Measurements from ENCODE around the gene MRPS18B. TPM values are rescaled to one million over a fixed set of nuclear protein-coding genes. Genes with fewer than 3 reads are reported as not detected.
"Not testable (repeated sequence)": the region's sequence is repeated elsewhere in the genome, so short reads cannot be mapped to it uniquely, and the experiment has no call there.

The MRPS18B gene
- polyA plus RNA-seq, 12 donors = 40.6 to 60.2 (median 51.1) TPM; not detected in 1

DNA sequence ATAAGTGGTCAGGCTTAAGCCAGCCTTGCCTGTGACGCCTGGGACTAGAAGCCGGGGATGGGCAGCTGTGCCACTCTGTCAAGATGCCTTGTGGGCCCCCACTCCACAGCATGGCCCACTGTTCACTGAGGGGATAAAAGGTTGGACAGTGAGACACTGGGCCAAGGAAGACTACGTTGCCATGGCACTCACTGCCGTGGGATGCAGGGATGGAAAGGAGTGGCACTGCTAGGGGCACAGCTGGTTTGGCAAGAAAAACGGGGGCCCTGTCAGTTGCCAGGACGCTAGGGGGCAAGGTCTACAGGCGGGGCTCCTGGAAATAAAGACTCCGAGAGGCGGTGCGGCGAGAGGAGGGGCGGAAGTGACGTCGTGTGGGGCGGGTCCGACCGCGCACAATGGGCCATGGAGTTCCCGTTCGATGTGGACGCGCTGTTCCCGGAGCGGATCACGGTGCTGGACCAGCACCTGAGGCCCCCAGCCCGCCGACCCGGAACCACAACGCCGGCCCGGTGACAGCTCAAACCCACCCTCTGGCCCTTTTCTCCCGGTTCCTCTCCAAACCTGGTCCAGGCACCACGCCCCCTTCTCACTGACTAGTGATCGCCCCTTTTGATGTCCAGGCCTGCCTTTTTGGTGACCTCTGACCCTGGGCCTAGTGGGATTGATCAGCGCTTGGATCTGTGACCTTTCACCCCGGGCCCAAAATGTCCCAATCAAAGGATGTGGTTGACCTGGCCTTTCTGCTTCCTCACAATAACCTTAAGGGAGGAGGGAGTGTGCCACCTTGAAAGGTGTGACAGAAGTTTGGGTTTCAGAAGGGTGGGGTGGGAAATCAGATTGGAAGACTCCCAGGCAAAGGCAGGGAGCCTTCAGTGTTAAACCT is 9.1 kb downstream of the MRPS18B start, which contains the start of gene ATAT1:
TSS of gene ATAT1 (plus strand) at position 391 of the 883 bp plus-strand sequence.
- peak; percentile 92 for DNase-seq

DNA sequence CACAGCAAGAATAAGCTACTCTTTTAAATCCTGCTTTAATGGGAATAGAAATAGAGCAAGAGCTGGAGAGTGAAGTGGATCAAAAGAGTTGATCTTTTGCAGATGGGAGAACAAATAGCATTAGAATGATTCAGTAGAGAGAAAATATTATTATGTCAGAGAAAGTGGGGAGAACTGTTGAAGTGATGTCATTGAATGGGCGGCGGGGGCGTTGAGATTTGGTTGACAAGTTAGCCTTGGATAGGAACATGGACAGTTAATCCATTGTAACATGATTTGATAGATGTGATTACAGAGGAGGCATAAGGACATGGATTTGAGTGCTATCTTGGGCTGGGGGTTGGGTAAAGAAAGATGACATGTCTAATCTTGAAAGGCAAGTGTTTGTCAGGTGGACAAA is 18.2 kb downstream of the MRPS18B start:
- no peak for DNase-seq

GRCh38 chr6:30640481-30640880 is 22.8 kb downstream of the MRPS18B start:
- no peak for DNase-seq

DNA sequence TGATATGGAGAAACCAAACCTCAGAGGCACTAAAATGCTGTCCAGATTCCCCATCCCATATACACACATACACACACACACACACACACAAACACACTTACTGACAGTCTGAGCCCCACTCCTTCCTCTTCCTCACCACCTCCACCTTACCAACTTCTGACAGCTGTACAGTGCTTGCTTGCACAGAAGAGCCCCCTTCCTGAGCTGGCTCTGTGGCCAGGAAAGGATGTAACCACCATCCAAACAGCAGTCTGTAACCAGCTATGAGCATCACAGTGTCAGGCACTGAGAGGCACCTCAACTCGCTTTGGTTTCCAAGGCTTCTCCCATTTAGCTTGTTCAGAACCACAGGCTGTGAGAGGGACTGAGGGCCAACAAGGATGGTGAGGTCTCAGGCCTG is 23.4 kb downstream of the MRPS18B start:
- no peak for DNase-seq

DNA sequence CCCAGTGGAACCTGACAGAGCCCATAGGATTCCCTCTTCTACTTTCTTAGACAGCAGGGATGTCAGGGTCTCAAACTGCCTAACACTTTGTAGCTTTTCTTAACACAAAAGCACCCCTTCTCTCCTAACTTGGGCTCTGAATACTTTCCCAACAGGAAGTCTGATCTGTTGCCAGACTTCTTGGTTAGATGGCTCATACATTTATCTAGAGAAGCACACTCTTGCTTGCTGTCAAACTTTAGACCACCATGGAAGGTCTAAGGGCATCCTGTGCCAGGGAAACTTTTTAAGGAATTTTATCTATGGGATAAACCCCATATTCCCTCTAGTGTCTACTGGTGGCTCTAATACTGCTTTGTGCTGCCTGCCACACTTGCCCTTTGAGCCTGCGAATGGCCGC is 26.0 kb downstream of the MRPS18B start:
- DNase-seq = no peak

DNA sequence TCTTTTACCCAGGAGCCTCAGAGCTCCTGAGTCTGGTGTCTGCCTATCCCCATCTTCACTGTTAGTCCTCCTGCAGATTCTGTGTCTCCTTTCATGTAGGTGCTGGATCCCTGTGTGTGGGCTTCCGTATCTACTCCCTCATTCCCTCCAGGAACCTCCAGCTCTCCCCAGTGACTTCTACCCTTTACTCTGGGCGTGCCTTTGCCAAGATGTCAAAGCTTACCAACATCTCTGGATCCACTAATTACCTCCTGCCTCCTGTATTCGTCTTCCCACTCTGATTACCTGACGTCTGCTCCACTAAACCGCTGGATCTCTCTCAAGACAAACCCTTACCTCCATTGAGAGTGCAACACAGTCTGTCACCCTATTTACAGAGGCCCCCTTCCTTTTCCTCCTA is 27.1 kb downstream of the MRPS18B start:
- no peak for DNase-seq

DNA sequence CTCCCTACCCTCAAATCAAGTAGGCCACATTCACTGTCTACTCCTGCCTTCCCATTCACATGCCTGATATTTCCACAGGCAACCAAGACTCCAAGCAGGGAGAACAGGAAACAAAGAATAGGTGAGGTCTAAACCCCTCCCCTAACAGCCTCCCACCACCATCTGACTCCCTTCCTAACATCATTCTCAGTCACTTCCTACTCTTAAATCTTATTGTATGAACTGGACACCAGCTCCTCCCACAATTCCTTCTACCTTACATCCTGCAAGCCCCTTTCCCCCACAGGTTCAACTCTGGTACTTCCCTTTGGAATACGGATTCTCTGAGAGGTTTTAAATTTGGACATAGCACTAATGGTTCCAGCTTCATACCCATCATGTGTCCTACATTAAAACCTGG is 28.3 kb downstream of the MRPS18B start:
- no peak for DNase-seq

DNA sequence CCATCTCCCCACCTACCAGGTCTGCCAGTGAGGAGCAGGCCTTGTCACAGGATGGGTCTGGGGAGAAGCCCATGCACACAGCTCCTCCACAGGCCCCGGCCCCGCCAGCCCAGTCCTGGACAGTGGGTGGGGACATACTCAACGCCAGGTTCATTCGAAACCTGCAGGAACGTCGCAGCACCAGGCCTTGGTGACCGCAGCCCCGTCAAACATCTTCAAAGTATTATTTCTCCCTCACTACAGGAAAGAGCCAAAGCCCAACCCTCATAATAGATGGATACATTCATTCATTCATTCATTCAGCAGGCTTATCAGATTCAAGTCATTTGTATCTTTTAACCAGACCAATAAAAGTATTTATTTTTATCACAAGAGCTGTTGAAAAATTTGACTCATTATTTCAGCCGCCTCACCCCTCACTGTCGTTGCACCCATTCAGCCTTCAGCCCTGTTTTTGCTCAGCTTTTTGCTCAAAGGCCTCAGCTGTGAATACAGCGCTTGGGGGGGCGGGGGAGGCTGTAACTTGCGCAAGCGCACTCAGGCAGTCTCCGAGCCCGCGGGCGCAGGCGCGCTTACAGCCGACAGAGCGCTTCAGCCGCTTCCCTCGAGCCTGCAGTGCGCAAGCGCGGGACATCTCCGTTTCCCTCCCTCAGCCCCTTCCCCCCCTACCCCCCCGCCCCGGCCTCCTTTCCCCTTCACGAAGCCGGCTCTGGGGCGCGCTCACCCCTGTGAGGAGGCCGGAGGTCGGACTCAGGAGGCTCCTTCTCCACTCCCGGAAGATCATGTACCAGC is 29.0 kb downstream of the MRPS18B start, which contains the start of gene C6orf136:
TSS of gene C6orf136 (plus strand) at position 684 of the 792 bp plus-strand sequence. CDS start at position 783, 99 bp downstream.
- DNase-seq = peak; percentile 92

DNA sequence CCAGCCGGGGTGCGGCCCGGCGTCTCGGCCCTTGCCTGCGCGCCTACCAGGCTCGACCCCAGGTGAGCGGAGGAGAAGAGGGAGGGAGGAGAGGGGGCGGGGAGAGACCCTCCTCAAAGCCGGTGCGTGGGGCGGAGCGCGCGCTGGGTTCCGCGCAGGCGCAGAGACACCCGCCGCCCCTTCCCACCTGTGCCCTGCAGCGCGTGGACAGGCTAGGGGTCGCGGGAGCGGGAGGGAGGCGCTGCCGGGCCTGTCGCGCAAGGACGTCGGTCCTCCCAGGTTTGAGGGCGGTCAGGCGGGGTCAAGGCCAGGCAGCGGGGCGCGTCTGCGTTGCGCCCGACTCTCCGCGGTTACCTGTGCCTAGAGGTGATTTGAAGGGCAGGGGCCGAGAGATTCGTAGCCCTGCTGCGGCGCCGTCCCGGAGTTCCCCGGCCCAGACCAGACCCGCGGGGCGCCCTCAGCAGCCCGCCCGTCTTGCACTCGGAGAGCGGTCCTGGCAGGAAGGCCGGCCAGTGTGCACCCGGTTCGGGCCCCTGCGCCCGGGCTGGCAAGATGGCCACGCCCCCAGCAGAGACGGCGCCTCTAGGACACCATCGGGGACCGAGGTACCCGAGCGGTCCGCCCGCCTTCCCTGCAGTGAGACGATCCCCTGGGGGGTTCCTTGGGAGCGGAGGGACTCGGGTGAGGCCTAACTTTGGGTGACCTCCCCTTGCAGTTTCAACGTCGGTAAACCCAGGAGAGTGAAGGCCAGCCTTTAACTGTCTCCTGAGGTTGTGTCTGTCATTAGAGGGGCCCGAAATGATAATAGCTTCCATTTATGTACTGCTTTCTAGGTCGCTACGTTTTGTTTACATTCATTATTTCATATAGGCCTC is 29.8 kb downstream of the MRPS18B start:
- DNase-seq = peak; percentile 22

DNA sequence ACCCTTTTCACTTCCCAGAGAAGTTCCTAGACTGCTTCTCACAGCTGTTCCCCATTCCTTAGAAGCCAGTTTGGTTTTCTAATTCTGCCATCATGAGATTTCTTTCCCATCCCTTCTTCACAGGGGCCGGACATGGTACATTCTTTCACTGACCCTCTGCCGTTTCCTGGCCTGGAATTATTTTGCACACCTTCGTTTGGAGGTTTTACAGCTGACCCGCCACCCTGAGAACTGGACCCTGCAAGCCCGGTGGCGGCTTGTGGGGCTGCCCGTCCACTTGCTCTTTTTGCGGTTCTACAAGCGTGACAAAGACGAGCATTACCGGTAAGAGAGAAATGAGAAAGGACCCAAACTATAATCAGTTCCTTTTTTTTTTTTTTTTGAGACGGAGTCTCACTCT is 33.5 kb downstream of the MRPS18B start:
- no peak for DNase-seq

GRCh38 chr6:30654798-30655742 is 37.4 kb downstream of the MRPS18B start:
- no peak for DNase-seq

DNA sequence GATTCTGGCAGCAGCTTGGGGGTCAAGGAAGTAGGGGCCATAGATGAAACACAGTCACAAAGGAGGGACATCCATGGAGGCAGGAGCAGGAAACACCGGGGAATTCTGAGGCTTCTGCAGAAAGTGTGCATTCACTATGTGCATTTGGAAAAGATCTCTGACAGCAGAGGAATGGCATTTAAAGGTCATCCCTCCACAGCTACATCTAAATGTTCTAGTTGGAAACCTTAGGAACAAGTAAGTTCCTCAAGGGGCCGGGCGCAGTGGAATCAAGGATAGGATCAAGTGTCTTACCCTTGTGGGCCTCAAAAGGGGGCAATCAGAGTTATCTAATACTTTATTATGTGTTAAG is 38.1 kb downstream of the MRPS18B start:
- no peak for DNase-seq

DNA sequence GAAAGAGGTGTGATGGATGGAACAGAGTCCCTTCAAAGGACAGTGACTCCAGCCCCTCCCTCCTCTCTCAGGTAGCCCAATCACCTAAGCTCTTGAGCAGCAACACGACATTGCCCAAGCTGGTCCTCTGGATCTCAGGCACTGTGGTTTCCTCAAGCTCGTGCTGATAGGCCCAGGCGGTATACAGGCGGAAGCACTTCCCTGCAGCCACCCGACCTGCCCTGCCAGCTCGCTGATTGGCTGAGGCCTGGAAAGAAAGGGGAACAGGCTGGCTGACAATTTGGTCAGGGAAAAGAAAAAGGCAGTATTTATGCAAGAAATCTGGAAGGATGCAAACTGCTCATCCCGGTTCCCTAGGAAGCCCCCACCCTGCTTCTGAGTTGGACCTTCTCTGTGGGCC is 38.9 kb downstream of the MRPS18B start:
- DNase-seq = no peak

- no peak for DNase-seq
Measured at GRCh38 chr6:30657454-30657853, 39.8 kb downstream of the MRPS18B start.

GRCh38 chr6:30657922-30658321 is 40.3 kb downstream of the MRPS18B start:
- DNase-seq = not testable (repeated sequence)

DNA sequence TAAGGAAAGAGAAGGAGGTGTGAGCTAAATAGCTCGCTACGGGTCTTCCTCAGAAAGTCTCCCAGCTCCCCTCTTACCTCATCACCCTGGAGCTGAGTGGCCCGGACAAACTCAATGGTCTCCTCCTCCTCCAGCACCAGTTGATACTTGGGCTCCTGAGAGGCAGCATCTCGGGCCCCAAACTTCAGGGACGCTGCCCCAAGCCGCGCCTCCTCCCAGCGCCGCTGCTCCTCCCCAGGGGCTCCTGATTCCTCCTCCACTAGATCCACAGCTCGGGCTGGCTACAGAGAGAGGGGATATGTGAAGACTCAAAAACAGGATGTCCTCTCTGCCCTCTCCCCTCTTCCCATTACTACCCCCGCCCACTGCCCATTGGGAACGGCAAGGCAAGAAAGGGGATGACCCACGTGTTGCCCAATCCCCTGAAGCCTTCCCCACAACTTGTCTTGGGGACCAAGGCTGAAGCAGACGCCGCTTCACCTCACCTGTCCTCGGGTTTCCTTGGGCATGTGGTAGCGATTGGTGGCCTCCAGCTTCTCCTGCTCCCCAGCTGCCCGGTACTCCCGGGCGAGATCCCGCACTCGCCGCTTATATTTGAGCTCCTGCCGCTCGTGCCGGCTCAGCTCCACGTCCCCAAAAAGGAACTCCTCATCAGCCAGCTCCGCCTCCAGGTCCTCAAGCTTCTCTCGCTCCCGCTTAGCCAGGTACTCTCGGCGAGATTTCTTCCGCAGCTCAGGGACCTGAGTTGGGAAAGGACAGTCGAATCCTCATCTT is 47.5 kb downstream of the MRPS18B start:
- DNase-seq = no peak

- not testable (repeated sequence) for DNase-seq
Measured at GRCh38 chr6:30666300-30666699, 48.7 kb downstream of the MRPS18B start.

GRCh38 chr6:30670760-30671527 is 53.3 kb downstream of the MRPS18B start:
- no peak for DNase-seq

Measured in muscle of arm (tissue), 12 donors.